ENCODE measurements around the gene CADPS2.

- TF ChIP-seq CTCF (IDR thresholded peaks at IDR 0.05; ENCODE audit: low read length): no peak
- no peak for TF ChIP-seq EZH2 (IDR thresholded peaks at IDR 0.05; ENCODE audit: borderline replicate concordance, low read length)
These were observed 333.5 kb downstream of the CADPS2 start for GRCh38 chr7:122552769-122553168.
